Measurements from ENCODE around the gene YIF1B.
"Not testable (repeated sequence)": the region's sequence is repeated elsewhere in the genome, so short reads cannot be mapped to it uniquely, and the experiment has no call there.

The YIF1B gene

DNA sequence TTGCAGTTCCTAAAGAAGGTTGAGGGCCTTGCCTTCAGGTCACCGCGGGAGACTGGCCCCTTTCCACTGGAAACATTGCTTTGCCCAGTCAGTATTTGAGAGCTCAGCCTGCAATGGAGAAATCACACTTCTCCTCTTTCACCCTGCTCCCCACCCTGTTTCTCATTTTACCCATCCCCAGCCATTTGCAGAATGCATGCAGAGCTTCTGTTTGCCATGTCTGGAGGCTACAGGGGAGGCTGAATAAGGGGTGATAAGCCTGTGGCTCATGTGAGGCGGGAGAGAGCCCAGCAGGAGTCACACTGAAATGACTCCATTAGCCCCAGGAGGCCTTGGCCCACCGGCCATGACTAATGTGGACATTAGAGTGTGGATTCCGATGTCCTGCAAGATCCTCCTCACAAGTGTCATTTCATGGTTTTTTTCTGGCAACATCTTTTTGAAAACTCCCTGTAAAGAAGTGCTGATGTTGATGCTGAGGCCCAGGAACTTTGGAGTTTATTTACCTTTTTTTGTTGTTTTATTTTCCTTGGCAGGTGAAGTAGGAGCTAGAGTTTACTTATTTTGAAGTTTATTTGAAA, 45.1 kb downstream of the YIF1B start:
- DNase-seq, result no peak

DNA sequence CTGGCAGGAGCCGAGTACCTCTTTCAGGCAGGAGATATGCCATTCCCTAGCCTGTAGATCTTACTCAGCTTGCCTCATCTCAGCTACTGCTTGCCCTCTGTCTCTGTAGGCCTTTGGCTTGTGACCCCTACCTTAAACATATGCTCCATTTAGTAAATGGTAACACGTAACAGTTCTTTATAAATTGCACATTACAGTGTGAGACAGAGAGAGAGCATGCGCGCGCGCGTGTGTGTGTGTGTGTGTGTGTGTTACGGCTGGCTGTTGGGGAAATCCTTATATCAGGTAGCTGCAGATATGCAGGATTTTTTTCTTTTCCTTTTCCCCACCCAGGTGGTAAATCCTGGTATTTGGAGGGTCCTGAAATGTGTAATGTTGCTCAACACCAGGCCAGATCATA, 47.2 kb downstream of the YIF1B start:
- no peak for DNase-seq

DNA sequence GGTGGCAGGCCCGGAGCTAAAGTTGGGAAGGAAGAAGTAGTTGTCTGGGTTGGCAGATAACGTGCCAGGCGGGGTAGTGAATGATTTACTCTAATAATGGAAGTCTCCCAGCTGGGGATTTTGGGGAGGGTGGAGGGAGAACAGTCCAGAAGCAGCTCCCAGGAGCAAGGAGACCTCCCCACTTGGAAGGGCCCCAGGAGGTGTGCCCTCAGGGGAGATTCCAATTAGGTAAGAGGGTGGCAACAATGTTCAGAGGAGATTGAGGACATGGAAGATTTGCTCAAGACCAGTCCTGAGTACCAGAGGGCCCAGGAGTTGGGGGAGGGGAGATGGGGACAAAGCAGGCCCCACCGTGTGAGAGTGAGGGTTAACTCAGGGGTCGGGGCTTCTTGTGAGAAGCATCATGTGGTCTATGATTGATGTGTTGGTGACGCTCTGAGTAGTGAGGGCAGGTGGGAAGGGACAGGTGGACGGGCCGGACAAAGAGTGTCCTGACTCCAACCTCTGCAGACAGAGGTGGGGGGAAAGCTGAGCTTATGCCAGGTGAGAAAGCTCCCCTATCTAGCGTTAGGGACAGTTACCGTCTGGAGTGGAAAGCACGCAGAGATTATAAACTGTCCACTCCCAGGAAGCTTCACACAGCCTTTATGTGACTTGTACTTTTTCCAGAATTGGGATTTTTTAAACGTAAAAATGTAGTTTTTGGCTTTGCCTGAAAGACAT, 47.8 kb downstream of the YIF1B start:
- no peak for DNase-seq

DNA sequence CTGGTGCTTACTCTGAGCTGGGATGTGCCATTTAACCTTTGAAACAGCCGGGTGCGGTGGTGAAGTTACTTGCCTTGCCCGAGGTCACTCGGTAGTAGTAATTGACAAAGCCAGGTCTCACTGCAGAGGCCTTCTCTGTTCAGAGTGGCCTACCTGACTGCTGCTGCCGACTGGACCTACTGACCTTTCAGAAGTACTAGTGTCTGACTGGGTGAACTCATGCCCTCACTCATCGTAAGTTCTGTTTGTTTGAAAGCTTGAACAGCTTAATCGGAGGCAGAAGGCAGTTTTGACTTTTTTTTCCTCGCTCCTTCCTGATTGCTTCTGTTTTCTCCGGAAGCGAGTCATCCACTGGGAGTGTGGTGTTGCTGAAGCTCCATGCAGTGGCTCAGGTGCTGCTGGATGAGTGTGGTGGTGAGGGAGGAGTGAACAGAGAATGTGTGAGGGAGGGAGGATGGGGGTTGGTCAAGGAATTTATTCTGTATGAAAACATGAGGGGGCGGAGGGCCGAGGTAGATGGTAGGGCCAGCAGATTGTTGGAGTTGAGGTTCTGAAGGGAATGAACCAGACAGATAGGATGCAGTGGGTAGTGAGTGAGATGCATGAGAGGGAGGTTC, 48.7 kb downstream of the YIF1B start:
- no peak for DNase-seq

DNA sequence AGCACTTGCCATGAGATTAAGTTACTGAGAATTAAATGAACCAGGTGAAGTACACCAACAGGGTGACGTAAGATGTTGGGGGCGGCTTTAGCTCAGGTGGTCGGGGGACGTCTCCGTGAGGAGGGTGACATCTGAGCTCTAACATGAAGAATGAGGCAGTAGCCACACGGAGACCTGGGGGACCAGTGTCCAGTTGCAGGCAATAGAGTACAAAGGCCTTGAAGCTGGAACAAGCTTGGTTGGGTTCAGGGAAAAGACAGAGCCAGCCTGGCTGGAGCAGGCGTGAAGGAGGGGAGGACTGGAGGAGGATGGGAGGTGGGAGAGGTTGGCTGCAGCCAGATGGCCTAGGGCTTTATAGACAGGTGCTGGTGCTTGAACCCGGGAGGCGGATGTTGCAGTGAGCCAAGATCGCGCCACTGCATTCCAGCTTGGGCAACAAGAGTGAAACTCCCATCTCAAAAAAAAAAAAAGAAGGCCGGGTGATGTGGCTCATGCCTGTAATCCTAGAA, 49.8 kb downstream of the YIF1B start:
- DNase-seq, result no peak

DNA sequence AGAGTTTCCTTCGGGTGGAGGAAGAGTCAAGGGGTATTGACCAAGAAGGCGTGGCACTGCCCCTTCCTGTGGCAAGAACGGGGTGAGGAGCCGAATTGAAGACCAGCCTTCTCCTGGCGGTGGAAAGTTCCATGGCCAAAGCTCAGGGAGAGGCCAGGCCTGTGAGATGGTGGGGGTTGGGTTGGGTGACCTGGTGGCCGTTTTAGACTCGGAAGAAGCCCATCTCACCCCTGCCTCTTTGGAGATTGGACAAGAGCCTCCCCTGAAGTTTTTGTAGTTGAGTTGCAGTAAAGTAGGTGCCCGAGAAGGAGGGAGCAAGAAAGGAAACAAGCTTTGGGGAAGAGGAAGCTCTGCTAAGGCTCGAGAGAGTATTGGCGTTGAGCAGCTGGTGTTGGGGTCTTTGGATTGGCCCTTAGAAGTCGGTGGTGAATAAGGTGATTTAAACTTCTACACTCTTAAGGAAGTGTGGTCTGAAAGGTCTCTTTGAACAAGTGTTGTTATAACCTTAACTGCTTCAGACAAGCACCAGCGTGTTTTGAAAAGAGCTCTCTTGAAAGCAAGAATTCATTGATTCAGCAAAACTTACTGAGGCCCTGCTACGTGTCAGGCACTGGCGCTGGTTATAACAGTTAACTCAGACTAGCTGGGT, 50.4 kb downstream of the YIF1B start:
- DNase-seq, result peak; percentile 10 to 33

DNA sequence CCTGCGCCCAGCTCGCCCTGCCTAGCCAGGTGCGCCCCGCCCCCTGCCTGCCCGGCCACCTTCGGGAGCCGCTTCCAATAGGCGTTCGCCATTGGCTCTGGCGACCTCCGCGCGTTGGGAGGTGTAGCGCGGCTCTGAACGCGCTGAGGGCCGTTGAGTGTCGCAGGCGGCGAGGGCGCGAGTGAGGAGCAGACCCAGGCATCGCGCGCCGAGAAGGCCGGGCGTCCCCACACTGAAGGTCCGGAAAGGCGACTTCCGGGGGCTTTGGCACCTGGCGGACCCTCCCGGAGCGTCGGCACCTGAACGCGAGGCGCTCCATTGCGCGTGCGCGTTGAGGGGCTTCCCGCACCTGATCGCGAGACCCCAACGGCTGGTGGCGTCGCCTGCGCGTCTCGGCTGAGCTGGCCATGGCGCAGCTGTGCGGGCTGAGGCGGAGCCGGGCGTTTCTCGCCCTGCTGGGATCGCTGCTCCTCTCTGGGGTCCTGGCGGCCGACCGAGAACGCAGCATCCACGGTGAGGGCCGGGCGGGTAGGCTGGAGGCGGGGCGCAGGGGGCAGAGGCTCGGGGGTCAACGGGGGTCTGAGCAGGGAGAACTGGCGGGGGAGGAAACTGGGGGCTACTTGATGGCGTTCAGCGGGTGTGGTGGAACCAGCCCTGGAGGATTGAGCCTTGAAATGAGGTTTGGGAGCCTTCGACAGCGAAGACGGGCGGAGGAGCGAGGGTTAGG, 51.1 kb downstream of the YIF1B start, which contains the start of gene SPINT2:
Gene SPINT2 (plus strand): TSS at position 88 of the 727 bp plus-strand sequence. CDS start 320 bp downstream, at position 408.
- peak in 1 of 2 donors; percentile 71 for DNase-seq

DNA sequence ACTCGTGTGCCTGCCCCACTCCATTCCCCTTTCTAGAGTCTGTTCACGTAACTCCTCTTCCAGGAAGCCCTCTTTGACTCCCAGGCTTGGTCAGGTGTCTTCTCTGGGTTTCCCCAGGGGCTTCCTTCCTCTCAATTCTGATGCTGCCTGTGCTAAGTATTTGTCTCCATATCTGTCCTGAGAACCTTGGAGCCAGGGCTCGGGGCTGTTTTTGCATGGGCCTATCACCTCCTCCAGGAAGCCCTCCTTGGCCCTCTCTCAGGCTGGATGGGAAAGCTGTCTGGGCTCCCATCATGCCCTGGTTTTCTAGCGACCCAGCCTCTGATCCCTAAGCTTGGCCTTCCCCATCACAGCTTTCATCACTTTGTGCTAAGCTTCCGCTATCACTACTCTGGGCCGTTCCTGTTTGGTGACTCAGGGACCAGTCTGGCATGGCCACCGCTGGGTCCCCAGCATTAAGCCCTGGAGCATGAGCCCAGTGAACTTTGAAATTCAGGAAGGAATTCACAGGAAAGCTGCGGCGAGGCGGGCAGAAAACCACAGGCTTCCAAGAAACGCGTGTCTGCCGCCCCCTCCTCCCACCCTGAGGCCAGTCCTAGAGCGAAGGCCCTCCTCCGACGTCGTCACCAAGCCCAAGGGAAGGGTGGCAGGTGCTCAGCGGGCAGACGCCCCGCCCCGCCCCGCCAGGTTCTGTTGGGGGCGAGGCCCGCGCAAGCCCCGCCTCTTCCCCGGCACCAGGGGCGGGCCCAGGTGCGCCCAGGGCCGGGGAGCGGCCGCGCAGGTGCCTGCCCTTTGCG, 51.9 kb downstream of the YIF1B start:
- peak; percentile 90 to 93 for DNase-seq

DNA sequence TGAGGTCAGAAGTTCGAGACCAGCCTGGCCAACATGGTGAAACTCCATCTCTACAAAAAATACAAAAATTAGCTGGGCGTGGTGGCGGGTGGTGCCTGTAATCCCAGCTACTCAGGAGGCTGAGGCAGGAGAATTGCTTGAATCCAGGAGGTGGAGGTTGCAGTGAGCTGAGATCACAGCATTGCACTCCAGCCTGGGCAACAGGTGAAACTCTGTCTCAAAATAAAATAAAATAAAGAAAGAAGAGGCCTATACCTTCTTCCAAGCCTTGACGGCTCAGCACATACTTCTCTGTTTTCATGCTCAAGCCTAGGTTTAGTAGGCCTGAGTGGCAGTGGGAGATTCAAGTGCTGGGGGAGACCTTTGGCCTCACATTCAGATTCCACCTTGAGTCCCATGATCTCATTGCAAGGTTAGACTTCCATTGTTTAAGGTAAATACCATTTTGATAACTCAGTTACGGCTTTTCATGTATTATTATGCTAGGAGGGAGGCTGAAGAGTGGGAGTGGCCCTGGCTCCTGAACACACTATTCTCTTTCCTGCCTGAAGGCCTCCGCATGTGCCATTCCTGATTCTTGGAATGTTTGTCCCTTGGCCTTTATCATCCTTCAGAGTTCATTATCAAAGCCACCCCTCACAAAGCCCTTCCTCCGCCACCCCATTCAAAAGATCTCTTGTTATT, 53.0 kb downstream of the YIF1B start:
- DNase-seq, result no peak

DNA sequence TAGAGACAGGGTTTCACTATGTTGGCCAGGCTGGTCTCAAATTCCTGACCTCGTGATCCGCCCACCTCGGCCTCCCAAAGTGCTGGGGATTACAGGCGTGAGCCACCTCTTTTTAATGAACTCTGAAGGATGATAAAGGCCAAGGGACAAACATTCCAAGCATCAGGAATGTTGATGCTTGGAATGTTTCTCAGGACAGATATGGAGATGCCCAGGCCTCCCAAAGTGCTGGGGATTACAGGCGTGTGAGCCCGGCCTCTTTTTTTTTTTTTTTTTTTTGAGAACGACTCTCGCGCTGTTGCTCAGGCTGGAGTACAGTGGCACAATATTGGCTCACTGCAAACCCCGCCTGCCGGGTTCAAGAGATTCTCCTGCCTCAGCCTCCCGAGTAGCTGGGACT, 53.8 kb downstream of the YIF1B start:
- not testable (repeated sequence) for DNase-seq

DNA sequence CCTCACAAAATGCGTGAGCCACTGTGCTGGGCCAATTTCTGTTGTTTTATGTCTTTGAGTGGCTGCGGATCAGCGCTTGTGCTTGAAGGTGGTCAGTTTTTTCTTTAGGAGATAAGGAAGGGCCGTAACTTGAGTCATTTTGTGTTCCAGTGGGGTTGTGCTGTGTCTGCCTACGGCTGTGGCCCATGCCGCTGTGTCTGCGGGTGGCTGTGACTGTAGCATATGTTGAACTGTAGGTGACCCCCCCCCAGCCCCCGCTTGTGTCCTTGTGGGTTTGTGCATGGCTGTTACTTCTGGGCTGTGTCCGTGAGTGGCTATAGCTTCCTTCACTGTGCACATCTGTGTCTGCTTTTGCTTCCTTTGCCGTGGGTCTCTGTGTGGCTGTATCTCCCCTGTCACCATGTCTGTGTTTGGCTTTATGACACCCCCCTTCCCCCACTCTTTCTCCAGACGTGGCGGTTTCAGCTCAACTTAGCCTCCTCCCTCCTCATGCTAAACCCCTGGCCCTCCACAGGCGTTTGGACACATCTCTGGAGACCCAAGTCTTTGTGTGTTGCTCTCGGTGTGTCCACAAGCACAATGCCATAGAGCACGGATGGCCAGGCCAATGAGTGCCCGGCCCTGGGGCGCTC, 60.2 kb downstream of the YIF1B start:
- DNase-seq, result no peak

DNA sequence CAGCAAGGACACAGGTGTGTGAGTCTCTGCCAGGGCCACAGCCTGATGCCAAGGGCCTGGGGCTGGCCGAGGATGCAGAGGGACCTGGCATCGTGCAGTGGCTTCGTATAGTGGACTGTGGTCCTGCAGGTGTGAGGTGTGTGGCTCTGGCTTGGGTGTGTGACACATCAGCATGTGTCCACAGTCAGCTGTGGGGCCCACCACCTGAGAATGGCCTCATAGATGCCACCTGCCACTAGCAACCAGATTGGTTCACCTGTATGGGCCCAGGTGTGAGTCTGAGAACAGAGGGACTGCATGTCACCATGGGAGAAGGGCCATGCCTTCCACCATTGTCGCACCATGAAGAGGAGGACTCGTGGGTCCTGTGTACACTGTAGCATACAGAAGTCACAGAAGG, 62.0 kb downstream of the YIF1B start:
- no peak for DNase-seq
